Suppressor macrophage (primary cell): ENCODE results near the gene LIMK2.

Source experiments
- DNase-seq, 4 experiments: peaks; one replicate each; pipeline ENCODE4 v3.0.0-alpha.2; 2020 to 2022

Gene LIMK2

GRCh38 chr22:31274017-31274416 is 61.9 kb downstream of the LIMK2 start:
- no peak for DNase-seq

- DNase-seq: no peak
These were observed 62.9 kb downstream of the LIMK2 start for GRCh38 chr22:31275018-31275417.

- no peak for DNase-seq
These were observed 63.5 kb downstream of the LIMK2 start for GRCh38 chr22:31275576-31275975.

GRCh38 chr22:31276426-31277167 is 64.5 kb downstream of the LIMK2 start:
- no peak for DNase-seq

- DNase-seq: no peak
These were observed 65.6 kb downstream of the LIMK2 start for GRCh38 chr22:31277741-31278140.

GRCh38 chr22:31278151-31278621 is 66.1 kb downstream of the LIMK2 start:
- DNase-seq: no peak

GRCh38 chr22:31278626-31279326 is 66.7 kb downstream of the LIMK2 start:
- no peak for DNase-seq

GRCh38 chr22:31279327-31279669 is 67.2 kb downstream of the LIMK2 start:
- no peak for DNase-seq

GRCh38 chr22:31279821-31280505 is 67.9 kb downstream of the LIMK2 start:
- DNase-seq: no peak

GRCh38 chr22:31281733-31282132 is 69.6 kb downstream of the LIMK2 start:
- DNase-seq: no peak

- no peak for DNase-seq
These were observed 70.8 kb downstream of the LIMK2 start for GRCh38 chr22:31282748-31283468.

- DNase-seq: peak in 1 of 4 experiments; percentile 20
These were observed 72.4 kb downstream of the LIMK2 start for GRCh38 chr22:31284281-31285155.

GRCh38 chr22:31286360-31287255 is 74.5 kb downstream of the LIMK2 start:
- DNase-seq: peak; percentile 85 to 95 (median 91)

- DNase-seq: peak; percentile 37 to 66 (median 52)
These were observed 75.9 kb downstream of the LIMK2 start for GRCh38 chr22:31287818-31288495.

GRCh38 chr22:31288496-31289240 is 76.6 kb downstream of the LIMK2 start:
- peak; percentile 50 to 78 (median 69) for DNase-seq

- DNase-seq: no peak
These were observed 77.2 kb downstream of the LIMK2 start for GRCh38 chr22:31289344-31289743.

GRCh38 chr22:31290494-31291471 is 78.7 kb downstream of the LIMK2 start:
- peak; percentile 96 to 98 (median 98) for DNase-seq
